Activated CD8-positive, alpha-beta memory T cell treated with anti-CD3 and anti-CD28 coated beads, Interleukin-2, amount 50 U/mL, for 48 hours (primary cell): ENCODE results near the gene ZDHHC14.
"Not testable (repeated sequence)": the region's sequence is repeated elsewhere in the genome, so short reads cannot be mapped to it uniquely, and the experiment has no call there.

Source experiments
- DNase-seq: peaks from one replicate; pipeline ENCODE4 v3.0.0-alpha.2; 2020

Gene ZDHHC14

DNA sequence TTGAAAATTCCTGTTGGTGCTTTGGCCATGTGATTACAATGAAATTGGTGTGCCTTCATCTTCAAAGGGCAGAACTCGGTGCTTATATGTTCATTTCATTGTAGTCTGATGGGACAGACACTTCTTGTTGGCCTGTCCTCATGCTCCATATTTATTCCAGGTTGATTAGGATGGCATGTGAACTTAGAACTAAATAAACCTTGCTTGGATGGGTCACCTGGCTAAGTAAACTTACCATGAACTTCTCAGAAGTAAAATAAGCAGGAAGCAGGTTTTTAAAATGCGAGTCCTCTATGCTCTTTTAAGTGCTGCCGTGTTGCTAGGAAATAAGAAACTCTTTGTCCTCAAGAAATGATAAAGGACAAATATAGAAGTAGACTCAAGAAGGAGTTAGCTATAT is 26.7 kb downstream of the ZDHHC14 start:
- DNase-seq = no peak

DNA sequence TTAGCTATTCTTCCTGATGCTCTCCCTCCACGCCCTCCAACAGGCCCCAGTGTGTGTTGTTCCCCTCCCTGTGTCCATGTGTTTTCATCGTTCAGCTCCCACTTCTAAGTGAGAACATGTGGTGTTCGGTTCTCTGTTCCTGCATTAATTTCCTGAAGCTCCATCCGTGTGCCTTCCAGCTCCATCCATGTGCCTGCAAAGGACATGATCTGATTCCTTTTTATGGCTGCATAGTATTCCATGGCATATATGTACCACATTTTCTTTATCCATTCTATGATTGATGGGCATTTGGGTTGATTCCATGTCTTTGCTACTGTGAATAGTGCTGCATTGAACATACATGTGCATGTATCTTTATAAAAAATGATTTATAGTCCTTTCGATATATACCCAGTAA is 27.4 kb downstream of the ZDHHC14 start:
- not testable (repeated sequence) for DNase-seq

- DNase-seq = no peak
Measured at GRCh38 chr6:157410045-157410444, 29.1 kb downstream of the ZDHHC14 start.

- DNase-seq = no peak
Measured at GRCh38 chr6:157411368-157411767, 30.4 kb downstream of the ZDHHC14 start.

DNA sequence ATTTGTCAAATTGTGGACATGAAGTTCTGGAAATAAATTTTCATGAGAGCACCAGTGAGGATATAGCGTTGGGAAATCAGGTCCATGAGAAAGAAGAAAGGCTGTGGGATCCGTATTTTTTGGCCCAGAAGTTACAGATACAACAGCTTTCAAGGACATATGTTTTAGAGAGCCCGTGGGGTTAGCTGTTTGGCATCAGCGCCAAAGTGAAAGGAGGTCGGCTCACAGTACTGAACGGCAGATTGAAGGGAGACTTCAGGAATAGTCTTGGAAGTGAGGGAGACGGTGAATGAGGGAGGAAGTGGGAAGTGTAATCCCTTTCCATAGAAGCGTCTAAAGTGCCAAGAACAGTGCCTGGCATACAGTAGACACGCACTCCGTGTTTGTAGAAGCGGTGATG is 31.8 kb downstream of the ZDHHC14 start:
- no peak for DNase-seq

DNA sequence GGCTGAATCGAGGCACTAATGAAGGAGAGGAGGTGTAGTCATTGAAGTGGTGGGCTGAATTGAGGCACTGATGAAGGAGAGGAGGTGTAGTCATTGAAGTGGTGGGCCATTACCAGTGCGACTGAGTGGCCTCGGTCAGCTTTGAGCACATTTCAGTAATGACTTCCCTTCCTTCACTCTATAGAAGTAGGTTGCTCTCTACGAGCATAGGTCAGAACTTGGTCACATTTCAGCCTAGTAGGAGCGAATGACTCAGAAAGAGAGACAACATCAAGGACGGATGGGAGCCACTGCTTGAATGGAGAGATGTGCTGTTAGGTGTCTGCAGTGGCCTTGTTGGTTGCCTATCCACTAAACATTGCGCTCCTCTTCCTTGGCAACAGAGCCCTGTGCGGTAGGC is 39.5 kb downstream of the ZDHHC14 start:
- no peak for DNase-seq

DNA sequence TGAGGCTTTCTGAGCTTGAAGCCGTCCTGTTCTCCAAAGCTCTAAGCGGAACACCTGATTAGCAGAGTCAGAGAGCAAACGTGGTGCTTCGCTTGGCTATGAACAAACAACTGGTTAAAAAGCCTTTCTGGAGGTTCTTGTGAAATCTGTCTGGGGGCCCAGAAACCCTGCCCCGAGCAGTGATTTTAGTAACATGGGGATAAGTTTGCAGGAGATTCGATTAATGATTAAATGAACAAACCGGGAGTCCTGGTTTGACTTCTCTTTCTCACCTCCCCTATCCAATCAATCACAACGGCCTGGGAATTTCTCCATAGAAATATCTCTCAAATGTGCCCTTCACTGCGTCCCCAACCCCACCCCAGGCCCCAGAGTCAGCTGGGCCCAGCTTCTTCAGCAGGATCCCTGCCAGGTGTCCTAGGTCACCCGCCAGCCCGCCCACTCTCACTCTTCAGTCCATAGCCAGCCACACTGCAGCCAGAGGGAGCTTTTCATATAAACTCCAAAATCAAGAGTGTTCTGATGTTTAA is 43.6 kb downstream of the ZDHHC14 start:
- no peak for DNase-seq

DNA sequence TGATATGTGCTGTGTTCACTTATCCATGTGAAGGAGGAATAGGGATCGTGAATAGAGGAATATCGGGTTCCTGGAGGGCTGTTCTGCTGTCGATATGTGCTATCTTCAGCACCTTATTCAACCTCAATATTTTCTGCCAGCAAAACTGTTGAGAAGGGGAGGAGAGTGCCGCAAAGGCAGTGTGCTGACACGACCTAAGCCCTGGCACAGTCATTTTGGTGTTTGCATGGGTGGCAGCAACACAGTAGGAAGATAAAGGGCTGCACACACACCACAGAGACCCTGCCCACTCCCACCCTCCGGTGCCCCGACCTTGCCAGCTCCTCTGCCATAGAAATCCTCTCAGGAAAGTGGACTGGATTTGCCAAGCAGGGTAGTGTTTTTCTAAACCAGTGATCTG is 47.0 kb downstream of the ZDHHC14 start:
- no peak for DNase-seq

DNA sequence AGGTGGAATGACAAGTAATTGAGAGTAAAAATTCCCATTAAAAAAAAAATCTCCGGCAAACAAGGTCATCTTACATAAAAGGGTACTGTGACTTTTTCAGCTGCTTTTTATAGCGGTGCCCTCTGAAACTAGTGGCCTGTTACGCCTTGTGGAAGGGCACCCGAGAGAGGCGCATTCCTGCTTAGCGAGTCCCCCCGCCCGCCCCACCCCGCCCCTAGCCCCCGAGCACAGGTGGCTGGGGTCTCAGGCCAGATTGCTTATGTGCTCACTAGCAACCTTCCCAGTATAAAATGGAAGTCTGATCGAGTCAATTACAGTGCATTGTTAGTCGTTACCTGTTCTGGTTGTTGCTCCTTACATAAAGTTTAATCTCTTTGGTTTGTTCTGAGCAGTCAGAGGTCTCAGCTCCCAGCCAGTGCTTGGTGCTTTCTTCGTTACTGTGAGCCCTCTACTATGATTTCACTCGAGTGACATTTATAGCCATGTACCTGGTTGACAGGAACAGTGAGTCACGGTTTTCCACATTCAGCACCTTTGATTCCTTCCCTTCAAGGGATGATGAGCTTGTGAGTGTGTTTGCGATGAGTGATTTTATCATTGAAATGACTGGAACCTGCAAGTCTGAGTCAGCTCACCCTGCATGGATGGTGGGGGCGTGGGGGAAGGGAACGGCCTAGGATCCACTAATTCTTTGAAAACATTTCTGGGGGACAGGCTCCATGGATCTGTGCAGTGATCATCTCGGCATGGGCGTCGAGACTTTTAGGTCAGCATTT is 47.6 kb downstream of the ZDHHC14 start:
- DNase-seq = peak; percentile 79

DNA sequence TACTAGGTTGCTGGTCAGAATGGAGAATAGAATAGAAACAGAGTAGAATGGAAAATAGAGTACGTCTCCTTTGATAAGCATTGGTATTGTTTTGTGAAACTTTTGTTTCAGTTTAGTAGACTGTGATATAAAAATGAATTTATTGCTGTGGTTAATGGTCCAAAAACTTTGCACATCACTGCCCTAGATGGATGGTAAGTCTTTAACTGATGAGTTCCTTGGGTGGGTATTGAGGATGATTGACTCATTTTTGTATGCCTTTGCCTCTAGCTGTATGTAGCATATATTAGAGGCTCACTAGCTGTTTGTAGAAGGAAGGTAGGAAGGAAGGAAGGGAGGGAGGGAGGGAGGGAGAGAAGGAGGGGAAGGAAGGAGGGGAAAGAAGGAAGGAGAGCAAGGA is 48.3 kb downstream of the ZDHHC14 start:
- DNase-seq = no peak

DNA sequence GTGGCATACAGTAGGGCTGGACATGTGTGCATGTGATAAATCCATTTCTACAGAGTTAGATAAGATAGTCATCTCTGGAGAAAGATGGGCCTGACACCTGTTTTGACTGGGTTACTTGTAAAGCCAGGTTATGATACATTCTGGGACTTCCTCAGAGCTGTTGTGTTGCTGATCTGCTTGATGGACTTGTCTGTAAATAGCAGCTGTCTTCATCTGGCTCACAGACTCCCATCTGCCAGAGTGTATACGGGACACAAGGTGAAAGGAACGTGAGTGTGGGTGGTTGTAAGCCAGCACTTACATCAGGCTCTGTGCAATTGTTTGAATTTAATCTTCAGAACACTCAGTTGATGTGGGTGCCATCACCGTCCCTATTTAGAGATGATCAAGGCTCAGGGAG is 49.8 kb downstream of the ZDHHC14 start:
- no peak for DNase-seq

DNA sequence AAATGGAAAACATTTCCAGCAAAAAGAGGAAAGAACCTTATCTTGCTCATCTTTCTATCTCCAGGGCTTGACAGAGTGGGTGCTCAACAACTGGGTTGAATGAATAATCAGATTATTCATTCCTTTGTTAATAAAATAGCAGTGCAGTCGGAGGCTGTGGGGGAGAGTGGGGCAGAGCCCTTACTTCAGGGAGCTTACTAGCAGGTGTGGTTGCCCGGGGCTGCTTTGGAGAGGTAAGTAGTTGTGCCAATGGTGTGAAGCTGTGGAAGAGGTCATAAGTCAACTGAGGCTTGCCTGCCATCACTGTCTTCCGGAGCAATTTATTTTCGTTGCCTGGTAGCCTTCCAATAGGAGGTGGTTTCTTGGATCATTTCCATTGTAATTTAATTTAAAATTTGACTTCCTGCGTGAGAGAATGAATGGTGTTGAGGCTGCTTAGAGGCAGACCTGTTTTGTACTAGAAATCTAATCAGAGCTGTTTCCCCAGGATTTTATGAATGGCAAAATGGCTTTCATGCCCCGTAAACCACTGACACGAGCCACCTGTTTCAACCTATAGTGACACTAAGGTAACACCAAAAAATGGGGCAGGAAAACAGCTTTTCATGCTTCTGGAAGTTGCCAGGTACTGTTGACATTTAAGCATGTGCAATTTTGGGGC is 51.4 kb downstream of the ZDHHC14 start:
- DNase-seq = no peak

- no peak for DNase-seq
Measured at GRCh38 chr6:157432892-157433265, 51.9 kb downstream of the ZDHHC14 start.

DNA sequence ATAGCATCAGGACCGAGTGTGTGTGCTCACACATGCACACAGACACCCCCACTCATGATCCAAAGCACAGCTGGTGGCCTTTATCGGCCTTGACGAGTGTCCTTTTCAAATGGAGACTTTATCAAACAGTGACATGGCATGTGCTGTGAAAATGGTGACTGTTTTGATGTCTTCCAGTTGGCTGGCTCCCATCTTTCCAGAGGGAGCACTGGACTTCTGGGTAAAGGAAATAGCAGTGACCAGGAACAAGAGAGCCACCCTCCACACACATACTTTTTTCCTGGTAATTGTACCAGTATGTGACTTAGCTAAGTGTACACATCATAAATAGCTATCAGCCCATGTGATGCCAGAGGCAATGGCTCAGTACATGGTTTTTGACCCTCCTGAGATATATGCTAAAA is 52.7 kb downstream of the ZDHHC14 start:
- DNase-seq = no peak

- DNase-seq = no peak
Measured at GRCh38 chr6:157434349-157435033, 53.5 kb downstream of the ZDHHC14 start.

- DNase-seq = no peak
Measured at GRCh38 chr6:157436219-157436943, 55.4 kb downstream of the ZDHHC14 start.

- DNase-seq = no peak
Measured at GRCh38 chr6:157436944-157437336, 56.0 kb downstream of the ZDHHC14 start.

DNA sequence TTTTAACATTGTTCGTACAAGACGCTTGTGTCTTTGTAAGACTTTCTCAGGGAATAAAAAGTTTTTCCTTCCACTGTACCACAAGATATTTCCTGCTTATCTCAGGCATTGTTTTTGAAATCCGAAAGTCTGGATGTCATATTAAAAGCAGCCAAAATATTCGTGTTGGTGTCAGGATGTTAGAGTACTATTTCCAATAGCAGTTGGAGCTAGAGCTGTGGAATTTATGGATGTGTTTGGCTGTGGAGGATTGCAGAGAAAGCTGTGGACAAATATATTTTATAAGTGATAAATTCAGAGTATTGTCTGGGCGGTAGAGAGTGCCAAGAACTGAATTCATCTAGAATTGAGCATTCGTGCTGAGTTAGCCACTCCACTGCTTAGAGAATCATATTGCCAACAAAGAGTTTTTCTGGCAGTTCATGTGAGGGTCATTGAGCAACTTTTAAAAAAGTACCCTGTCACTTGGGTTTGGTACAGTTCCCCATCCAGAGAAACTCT is 57.7 kb downstream of the ZDHHC14 start:
- no peak for DNase-seq

- DNase-seq = no peak
Measured at GRCh38 chr6:157440171-157440570, 59.2 kb downstream of the ZDHHC14 start.

- no peak for DNase-seq
Measured at GRCh38 chr6:157442291-157442690, 61.3 kb downstream of the ZDHHC14 start.

DNA sequence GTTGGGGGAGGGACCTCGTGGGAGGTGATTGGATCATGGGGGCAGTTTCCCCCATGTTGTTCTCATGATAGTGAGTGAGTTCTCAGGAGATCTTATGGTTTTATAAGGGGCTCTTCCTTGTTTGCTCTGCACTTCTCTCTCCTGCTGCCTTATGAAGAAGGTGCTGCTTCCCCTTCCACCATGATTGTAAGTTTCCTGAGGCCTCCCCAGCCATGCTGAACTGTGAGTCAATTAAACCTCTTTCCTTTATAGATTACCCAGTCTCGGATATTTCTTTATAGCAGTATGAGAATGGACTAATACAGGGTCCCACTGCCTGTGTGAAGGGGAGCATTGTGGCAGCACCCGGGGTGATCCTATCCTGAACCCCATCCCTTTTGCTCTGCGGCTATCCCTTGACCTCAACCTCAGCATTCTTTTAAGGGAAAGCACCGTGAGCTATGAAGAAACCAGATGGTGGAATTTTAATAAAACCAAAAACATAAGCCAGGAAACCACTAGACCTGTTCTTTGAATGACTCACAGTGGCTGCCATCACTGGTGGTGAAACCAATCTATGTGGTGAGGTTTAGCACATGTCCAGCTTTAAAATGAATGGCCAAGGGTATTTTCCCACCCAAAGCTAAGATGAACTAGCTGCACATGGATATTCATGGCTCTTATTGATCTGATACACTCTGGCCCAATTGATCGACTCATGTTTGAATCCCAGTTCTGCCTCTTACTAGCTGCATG is 62.2 kb downstream of the ZDHHC14 start:
- DNase-seq = no peak
